Muscle layer of colon (tissue), 2 donors: ENCODE measurements around the gene LAMTOR3.

Experiments
- H3K27ac ChIP-seq: one replicate; pipeline ENCODE4 v1.7.0; 2013; ENCODE audit warnings: low read depth, mild to moderate bottlenecking, low read length, moderate library complexity
- H3K27me3 ChIP-seq, 2 donors: one replicate each; pipeline ENCODE4 v1.7.0; 2013; ENCODE audit warnings: low read length in 2 of 2, mild to moderate bottlenecking in 2 of 2; ENCODE audit not compliant: insufficient read depth in 2 of 2, control insufficient read depth in 1 of 2
- H3K36me3 ChIP-seq: one replicate; pipeline ENCODE4 v1.7.0; 2013; ENCODE audit warnings: mild to moderate bottlenecking, low read length; ENCODE audit not compliant: insufficient read depth
- H3K4me1 ChIP-seq: one replicate; pipeline ENCODE4 v1.7.0; 2013; ENCODE audit warnings: mild to moderate bottlenecking, low read length; ENCODE audit not compliant: insufficient read depth
- H3K4me3 ChIP-seq, 2 donors: one replicate each; pipeline ENCODE4 v1.7.0; 2013; ENCODE audit warnings: low read length in 2 of 2, low read depth in 1 of 2, mild to moderate bottlenecking in 1 of 2, moderate library complexity in 1 of 2
- H3K9ac ChIP-seq: one replicate; pipeline ENCODE4 v1.7.0; 2013; ENCODE audit warnings: low read length
- H3K9me3 ChIP-seq: one replicate; pipeline ENCODE4 v1.7.0; 2013; ENCODE audit warnings: mild to moderate bottlenecking, low read length
- donor health status: abdominal sarcoma.
- donor health status: Adenocarcinoma of cecum.

The LAMTOR3 gene

GRCh38 chr4:99828477-99828876 is 65.8 kb downstream of the LAMTOR3 start:
- H3K4me1 ChIP-seq = peaks cover 4% of the 10 kb centered on the region
- no peaks in the 10 kb centered on the region for H3K27me3 ChIP-seq
- no peaks in the 10 kb centered on the region for H3K9me3 ChIP-seq
- no peaks in the 10 kb centered on the region for H3K36me3 ChIP-seq
- no peak overlapping the region for H3K27ac ChIP-seq
- H3K9ac ChIP-seq = no peak overlapping the region
- no peak overlapping the region for H3K4me3 ChIP-seq
